Esophagus muscularis mucosa (tissue), 4 donors: ENCODE data around the gene RUFY2. TPM values are rescaled to one million over a fixed set of nuclear protein-coding genes. Genes with fewer than 3 reads are reported as not detected.
"Not testable (repeated sequence)": the region's sequence is repeated elsewhere in the genome, so short reads cannot be mapped to it uniquely, and the experiment has no call there.

Experiments
- DNase-seq: peaks from one replicate; pipeline ENCODE4 v3.0.0-alpha.2; 2017; ENCODE audit errors: extremely low spot score
- H3K27ac ChIP-seq, 4 donors: fragments of 200-600 bp; sonication (generic); replicated peaks in 1 of 4; 1 replicate in 3 of 4; 2 replicates in 1 of 4; pipeline ENCODE4 v1.5.1; 2016 to 2019; ENCODE audit warnings: mild to moderate bottlenecking in 1 of 4
- H3K27me3 ChIP-seq, 4 donors: fragments of 200-600 bp; sonication (generic); one replicate each; pipeline versions ENCODE4 v1.5.1 to v1.6.0; 2016 to 2019
- H3K36me3 ChIP-seq, 4 donors: fragments of 200-600 bp; sonication (generic); one replicate each; pipeline ENCODE4 v1.5.1; 2016 to 2019
- H3K4me1 ChIP-seq, 4 donors: fragments of 200-600 bp; sonication (generic); one replicate each; pipeline ENCODE4 v1.5.1; 2016 to 2019
- H3K4me3 ChIP-seq, 4 donors: fragments of 200-600 bp; sonication (generic); 1 replicate in 2 of 4; 2 replicates in 2 of 4; pipeline ENCODE4 v1.5.1; 2016 to 2019; ENCODE audit warnings: mild to moderate bottlenecking in 4 of 4, moderate library complexity in 1 of 4
- H3K9me3 ChIP-seq, 4 donors: fragments of 200-600 bp; sonication (generic); 1 replicate in 3 of 4; 2 replicates in 1 of 4; pipeline ENCODE4 v1.5.1; 2016 to 2019
- CTCF ChIP-seq, 3 experiments: fragments of 200-600 bp in 2 of 3; fragments of 450-650 bp in 1 of 3; sonication (generic) in 2 of 3; IDR thresholded peaks; one replicate each; pipeline ENCODE4 v1.5.1; 2017 to 2019; ENCODE audit warnings: antibody characterized with exemption in 3 of 3, mild to moderate bottlenecking in 2 of 3, moderate library complexity in 1 of 3
- EP300 ChIP-seq: sonication (generic); formaldehyde crosslinking; IDR thresholded peaks from one replicate; pipeline ENCODE4 v1.6.1; 2017; ENCODE audit warnings: antibody characterized with exemption
- POLR2A ChIP-seq: fragments of 450-650 bp; IDR thresholded peaks from one replicate; pipeline ENCODE4 v1.6.1; 2017; ENCODE audit warnings: antibody characterized with exemption, moderate library complexity, mild to moderate bottlenecking, low read depth
- POLR2AphosphoS5 ChIP-seq, 2 donors: sonication (generic); formaldehyde crosslinking; IDR thresholded peaks; one replicate each; pipeline ENCODE4 v1.6.1; 2017; ENCODE audit warnings: antibody characterized with exemption in 2 of 2
- WGBS: methylation state at CpG from one replicate; pipeline ENCODE4 v1.1.5; 2018; 5-methylcytosine and 5-hydroxymethylcytosine counted together
- intact Hi-C: fragments of 100-400 bp; cut with DNase I; formaldehyde crosslinking; loops from one replicate; pipeline ENCODE4 v1.15.1; 2023
- total RNA-seq, 4 donors: library from RNA; depleted of rRNA; stranded (reverse); fragments of >200 nt; gene quantifications; one replicate each; pipeline versions ENCODE4 v1.1.0 to v1.2.1, GENCODE V29; 2016

Gene RUFY2
- total RNA-seq, 4 donors from 2014 or later: 14.8 to 26.2 (median 17.8) TPM

- peaks cover 29 to 55% (median 49%) of the 10 kb centered on the region in 4 donors for H3K4me1 ChIP-seq
- no peak for DNase-seq
- 24% methylated on average over 23 of the region's 29 CpGs for WGBS
- H3K27ac ChIP-seq: peak overlapping the region; percentile 98 to 100 (median 99)
- H3K4me3 ChIP-seq: peak overlapping the region; percentile 92 to 98 (median 94)
- no peaks in the 10 kb centered on the region for H3K27me3 ChIP-seq
- intact Hi-C loops: no loop called here
- H3K36me3 ChIP-seq: no peaks in the 10 kb centered on the region
- H3K9me3 ChIP-seq: no peaks in the 10 kb centered on the region
- no peak for TF ChIP-seq POLR2AphosphoS5 (IDR thresholded peaks at IDR 0.05)
- TF ChIP-seq CTCF (IDR thresholded peaks at IDR 0.05): no peak
- TF ChIP-seq POLR2A: no peak
- TF ChIP-seq EP300: no peak
Measured at GRCh38 chr10:68330852-68331454, 76.1 kb downstream of the RUFY2 start.

DNA sequence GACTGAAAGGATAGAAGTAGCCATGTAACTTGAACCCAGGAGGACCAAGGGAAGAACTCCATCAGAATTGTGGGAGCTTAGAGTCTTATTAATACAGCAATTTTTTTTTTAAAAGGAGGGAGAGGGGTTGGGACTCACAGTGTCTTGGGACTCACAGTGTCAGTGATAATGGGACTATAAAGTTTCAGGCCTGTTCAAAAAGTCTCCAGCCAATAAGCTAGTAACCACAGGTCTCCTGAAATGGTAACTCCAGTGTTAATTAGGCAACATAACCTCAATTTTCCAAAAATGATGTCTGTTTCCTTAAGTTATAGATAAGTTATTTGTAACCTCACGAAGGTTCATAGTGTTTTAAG, 77.6 kb downstream of the RUFY2 start:
- no peak for DNase-seq
- Histone ChIP-seq H3K27me3 (no peaks in the 10 kb centered on the region), H3K4me1 (peaks cover 15 to 40% (median 34%) of the 10 kb centered on the region in 4 donors), H3K36me3 (no peaks in the 10 kb centered on the region), H3K4me3 (no peak overlapping the region), H3K9me3 (no peaks in the 10 kb centered on the region), H3K27ac (peak overlapping the region; percentile 62 to 100 (median 99))
- 93% methylated on average over 1 of the region's 1 CpG for WGBS
- intact Hi-C loops: no loop called here
- no peak for TF ChIP-seq POLR2AphosphoS5 (IDR thresholded peaks at IDR 0.05)
- no peak for TF ChIP-seq EP300
- TF ChIP-seq CTCF (IDR thresholded peaks at IDR 0.05): no peak
- TF ChIP-seq POLR2A: no peak

GRCh38 chr10:68327889-68328786, 78.9 kb downstream of the RUFY2 start:
- intact Hi-C loops: no loop called here
- H3K4me3 ChIP-seq: peak overlapping the region in 3 of 4 donors; percentile 2 to 36 (median 18)
- no peaks in the 10 kb centered on the region for H3K36me3 ChIP-seq
- H3K27me3 ChIP-seq: no peaks in the 10 kb centered on the region
- DNase-seq: no peak
- peak overlapping the region; percentile 62 to 99 (median 82) for H3K27ac ChIP-seq
- no peaks in the 10 kb centered on the region for H3K9me3 ChIP-seq
- WGBS: 34% methylated on average over 4 of the region's 4 CpGs
- peaks cover 10 to 33% (median 27%) of the 10 kb centered on the region in 4 donors for H3K4me1 ChIP-seq
- TF ChIP-seq CTCF (IDR thresholded peaks at IDR 0.05): no peak
- peak in 1 of 2 donors; percentile 18 for TF ChIP-seq POLR2AphosphoS5 (IDR thresholded peaks at IDR 0.05)

DNA sequence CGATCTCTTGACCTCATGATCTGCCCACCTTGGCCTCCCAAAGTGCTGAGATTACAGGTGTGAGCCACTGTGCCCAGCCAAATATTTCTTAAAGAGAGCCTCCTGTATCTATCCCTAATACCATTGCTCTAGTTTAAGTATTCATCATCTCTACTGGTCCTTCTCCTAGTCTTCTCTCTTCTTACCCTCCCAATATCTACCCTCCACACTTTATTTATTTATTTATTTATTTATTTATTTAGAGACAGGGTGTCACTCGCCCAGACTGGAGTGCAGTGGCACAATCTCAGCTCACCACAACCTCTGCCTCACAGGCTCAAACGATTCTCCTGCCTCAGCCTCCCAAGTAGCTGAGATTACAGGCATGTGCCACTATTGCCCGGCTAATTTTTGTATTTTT, 82.7 kb downstream of the RUFY2 start:
- H3K36me3 ChIP-seq, intact Hi-C loops, H3K27ac ChIP-seq, DNase-seq, H3K27me3 ChIP-seq, H3K4me3 ChIP-seq, H3K9me3 ChIP-seq: not testable (repeated sequence)
- peaks cover 10 to 19% (median 17%) of the 10 kb centered on the region in 4 donors for H3K4me1 ChIP-seq
- WGBS: 95% methylated on average over 4 of the region's 4 CpGs

GRCh38 chr10:68318331-68319059, 88.6 kb downstream of the RUFY2 start:
- no peaks in the 10 kb centered on the region for H3K27me3 ChIP-seq
- 95% methylated on average over 1 of the region's 1 CpG for WGBS
- intact Hi-C loops: no loop called here
- no peaks in the 10 kb centered on the region for H3K36me3 ChIP-seq
- DNase-seq: no peak
- no peak for TF ChIP-seq EP300
- TF ChIP-seq CTCF (IDR thresholded peaks at IDR 0.05): no peak
- no peak for TF ChIP-seq POLR2A
- TF ChIP-seq POLR2AphosphoS5 (IDR thresholded peaks at IDR 0.05): no peak
- H3K27ac ChIP-seq: no peak overlapping the region
- H3K9me3 ChIP-seq: peaks cover 0 to 14% (median 8%) of the 10 kb centered on the region in 4 donors
- H3K4me3 ChIP-seq: no peak overlapping the region
- no peaks in the 10 kb centered on the region for H3K4me1 ChIP-seq
